Gastrocnemius medialis (tissue), 4 donors: Measurements from ENCODE around the gene PLA2G2F.

Source experiments
- POLR2A ChIP-seq, 2 donors: fragments of 450-650 bp; IDR thresholded peaks; one replicate each; pipeline ENCODE4 v1.6.1; 2017; ENCODE audit warnings: antibody characterized with exemption in 2 of 2, mild to moderate bottlenecking in 2 of 2, moderate library complexity in 2 of 2
- TF ChIP-seq, protein P1 (sequence below), 5 experiments: fragments of 450-650 bp in 3 of 5; fragments of 200-600 bp in 2 of 5; sonication (generic) in 2 of 5; IDR thresholded peaks in 4 of 5; conservative IDR thresholded peaks in 1 of 5; 1 replicate in 4 of 5; 2 replicates in 1 of 5; pipeline ENCODE4 v1.5.1; 2016 to 2019; ENCODE audit warnings: antibody characterized with exemption in 5 of 5, mild to moderate bottlenecking in 3 of 5, moderate library complexity in 3 of 5

DNA sequence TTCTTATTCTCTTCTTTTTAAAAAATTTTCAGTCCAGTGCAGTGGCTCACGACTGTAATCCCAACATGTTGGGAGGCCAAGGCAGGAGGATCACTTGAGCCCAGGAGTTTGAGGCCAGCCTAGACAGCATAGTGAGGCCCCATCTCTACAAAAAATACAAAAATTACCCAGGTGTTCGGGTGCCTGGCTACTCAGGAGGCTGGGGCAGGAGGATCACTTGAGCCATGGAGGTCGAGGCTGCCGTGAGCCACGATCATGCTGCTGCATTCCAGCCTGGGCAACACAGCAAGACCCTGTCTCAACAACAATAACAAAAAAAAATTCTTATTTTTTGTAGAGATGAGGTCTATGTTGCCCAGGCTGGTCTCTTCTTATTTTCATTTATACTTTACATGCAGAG lies 27.7 kb upstream of the PLA2G2F start:
- TF ChIP-seq, protein P1, sequence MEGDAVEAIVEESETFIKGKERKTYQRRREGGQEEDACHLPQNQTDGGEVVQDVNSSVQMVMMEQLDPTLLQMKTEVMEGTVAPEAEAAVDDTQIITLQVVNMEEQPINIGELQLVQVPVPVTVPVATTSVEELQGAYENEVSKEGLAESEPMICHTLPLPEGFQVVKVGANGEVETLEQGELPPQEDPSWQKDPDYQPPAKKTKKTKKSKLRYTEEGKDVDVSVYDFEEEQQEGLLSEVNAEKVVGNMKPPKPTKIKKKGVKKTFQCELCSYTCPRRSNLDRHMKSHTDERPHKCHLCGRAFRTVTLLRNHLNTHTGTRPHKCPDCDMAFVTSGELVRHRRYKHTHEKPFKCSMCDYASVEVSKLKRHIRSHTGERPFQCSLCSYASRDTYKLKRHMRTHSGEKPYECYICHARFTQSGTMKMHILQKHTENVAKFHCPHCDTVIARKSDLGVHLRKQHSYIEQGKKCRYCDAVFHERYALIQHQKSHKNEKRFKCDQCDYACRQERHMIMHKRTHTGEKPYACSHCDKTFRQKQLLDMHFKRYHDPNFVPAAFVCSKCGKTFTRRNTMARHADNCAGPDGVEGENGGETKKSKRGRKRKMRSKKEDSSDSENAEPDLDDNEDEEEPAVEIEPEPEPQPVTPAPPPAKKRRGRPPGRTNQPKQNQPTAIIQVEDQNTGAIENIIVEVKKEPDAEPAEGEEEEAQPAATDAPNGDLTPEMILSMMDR (IDR thresholded peaks at IDR 0.05 in 4 of 5, conservative IDR thresholded peaks at IDR 0.05 in 1 of 5): no peak
- TF ChIP-seq POLR2A (IDR thresholded peaks at IDR 0.05): no peak
